22Rv1 (cell line): ENCODE data around the gene CMIP.

ENCODE experiments used
- CTCF ChIP-seq: fragments of 450-650 bp; IDR thresholded peaks from 2 replicates; pipeline ENCODE4 v1.5.1; 2017; ENCODE audit warnings: mild to moderate bottlenecking
- ZFX ChIP-seq: fragments of 450-650 bp; IDR thresholded peaks from 2 replicates; pipeline ENCODE4 v1.6.1; 2017; ENCODE audit warnings: antibody characterized with exemption, borderline replicate concordance

DNA sequence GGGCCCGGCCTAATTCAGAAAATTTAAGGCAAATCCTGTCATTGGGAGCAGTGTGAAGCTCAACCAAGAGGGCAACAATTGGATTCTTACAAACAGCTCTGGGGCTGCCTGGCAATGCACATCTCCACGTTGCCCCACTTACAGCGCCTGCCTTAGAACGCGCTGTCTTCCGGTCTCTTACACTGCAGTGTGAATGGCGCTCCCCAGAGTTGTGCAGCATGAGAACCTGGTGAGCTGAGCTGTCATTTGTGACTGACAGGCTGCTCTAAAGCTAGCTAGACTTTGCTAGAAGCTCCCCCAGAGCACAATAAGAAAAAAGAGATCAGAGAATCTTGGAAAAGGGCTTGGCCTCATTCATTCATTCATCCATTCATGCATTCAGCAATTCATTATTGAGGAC is 270.0 kb downstream of the CMIP start:
- TF ChIP-seq CTCF (no peak), ZFX (no peak)
